ENCODE results near the gene SLC41A3.

DNA sequence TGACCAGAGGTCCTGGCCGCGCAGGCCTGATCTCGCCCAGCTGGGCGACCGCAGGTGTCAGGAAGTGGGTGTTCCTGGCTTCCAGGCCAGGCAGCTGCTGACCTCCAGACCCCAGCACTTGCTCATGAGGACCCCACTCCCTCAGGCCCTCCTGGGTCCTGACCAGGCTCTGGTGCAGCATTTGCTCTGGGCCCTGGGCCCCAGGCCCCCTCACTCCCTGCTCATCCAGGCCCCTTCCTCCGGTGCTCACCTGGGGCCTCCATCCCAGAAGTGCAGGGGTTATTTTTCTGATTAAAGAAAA is 122.7 kb downstream of the SLC41A3 start:
- TF ChIP-seq CTCF (IDR thresholded peaks at IDR 0.05) = no peak
- TF ChIP-seq POLR2A (IDR thresholded peaks at IDR 0.05) = no peak
- no peak for TF ChIP-seq POLR2AphosphoS5 (IDR thresholded peaks at IDR 0.05; ENCODE audit: insufficient read depth in 1 of 2, low read depth in 1 of 2)
